Nucleus accumbens (tissue), 56 donors: ENCODE measurements around the gene TNPO3.
"Not testable (repeated sequence)": the region's sequence is repeated elsewhere in the genome, so short reads cannot be mapped to it uniquely, and the experiment has no call there.

Experiments used
- DNase-seq, 56 donors: peaks; one replicate each; lab custom pipeline; 2025; lab: John Stamatoyannopoulos, UW

TNPO3 gene

GRCh38 chr7:128928159-128928813 is 126.6 kb downstream of the TNPO3 start:
- no peak for DNase-seq

DNA sequence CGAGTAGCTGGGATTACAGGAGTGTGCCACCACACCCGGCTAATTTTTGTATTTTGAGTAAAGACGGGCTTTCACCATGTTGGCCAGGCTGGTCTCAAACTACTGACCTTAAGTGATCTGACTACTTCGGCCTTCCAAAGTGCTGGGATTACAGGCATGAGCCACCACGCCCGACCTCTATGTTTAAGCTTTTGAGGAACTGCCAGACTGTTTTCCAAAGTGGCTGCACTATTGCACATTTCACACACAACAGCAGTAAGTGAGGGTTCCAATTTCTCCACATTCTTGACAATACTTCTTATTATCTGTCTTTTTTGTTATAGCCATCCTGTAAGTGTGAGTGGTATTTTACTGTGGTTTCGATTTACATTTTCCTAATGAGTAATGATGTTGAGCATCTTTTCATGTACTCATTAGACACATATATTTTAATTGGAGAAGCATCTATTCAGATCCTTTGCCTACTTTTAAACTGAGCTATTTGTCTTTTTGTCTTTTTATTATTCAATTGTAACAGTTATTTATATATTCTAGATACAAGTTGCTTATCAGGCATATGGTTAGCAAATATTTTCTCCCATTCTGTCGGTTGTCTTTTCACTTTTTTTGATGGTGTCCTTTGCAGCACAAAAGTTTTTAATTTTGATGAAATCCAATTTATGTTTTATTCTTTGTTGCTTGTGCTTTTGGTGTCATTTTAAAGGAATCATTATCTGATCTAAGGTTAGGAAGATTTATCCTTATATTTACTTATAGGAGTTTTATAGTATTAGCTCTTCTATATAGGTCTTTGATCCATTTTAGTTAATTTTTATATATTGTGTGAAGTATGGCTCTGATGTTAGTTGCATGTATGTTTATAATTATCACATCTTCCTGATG is 130.0 kb downstream of the TNPO3 start:
- no peak for DNase-seq

- DNase-seq, result no peak
Measured at GRCh38 chr7:128923411-128923800, 131.5 kb downstream of the TNPO3 start.

DNA sequence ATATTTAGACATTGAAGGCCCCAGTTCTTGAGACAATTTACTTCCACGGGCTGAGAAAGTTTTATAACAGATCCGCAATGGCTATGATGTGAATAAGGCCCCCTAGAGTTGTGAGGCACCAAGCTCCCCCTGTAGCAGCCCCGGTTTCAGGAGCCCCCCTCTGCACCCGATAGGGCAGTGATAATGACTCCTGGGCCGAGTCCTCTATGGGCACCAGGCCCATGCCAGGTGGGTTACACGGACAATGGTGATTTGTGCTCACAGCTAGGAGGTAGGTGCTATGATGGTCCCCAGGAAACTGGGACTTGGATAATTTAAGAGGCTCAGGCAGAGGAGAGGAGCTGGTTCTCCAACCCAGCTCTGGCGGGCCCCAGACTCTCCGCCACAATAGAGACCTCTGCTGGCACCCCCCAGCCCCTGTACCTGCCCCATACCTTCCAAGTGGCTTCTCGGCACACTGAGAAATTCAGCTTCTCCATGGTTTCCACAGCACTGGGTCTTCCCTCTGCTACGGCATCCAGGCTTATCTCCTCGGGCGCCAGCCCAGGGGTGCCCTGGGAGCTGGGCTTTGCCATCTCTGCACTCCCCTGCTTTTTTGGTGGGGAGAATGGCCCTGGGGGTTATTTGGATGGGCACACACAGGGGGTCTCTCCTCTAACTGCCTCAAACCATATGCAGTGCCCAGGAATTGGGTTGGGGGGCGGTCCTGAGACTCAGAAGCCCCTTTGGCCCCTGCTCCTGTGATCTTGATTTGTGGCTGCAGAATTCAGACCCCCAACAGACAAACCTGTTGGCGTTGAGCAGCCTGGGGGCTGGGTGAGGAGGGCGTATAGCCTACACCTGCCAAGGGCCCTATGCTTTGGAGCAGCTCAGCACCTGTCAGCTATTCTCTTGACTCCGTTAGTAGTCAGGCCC is 132.2 kb downstream of the TNPO3 start:
- DNase-seq, result no peak

- no peak for DNase-seq
Measured at GRCh38 chr7:128921866-128922440, 133.0 kb downstream of the TNPO3 start.

- DNase-seq, result no peak
Measured at GRCh38 chr7:128920913-128921582, 133.9 kb downstream of the TNPO3 start.

DNA sequence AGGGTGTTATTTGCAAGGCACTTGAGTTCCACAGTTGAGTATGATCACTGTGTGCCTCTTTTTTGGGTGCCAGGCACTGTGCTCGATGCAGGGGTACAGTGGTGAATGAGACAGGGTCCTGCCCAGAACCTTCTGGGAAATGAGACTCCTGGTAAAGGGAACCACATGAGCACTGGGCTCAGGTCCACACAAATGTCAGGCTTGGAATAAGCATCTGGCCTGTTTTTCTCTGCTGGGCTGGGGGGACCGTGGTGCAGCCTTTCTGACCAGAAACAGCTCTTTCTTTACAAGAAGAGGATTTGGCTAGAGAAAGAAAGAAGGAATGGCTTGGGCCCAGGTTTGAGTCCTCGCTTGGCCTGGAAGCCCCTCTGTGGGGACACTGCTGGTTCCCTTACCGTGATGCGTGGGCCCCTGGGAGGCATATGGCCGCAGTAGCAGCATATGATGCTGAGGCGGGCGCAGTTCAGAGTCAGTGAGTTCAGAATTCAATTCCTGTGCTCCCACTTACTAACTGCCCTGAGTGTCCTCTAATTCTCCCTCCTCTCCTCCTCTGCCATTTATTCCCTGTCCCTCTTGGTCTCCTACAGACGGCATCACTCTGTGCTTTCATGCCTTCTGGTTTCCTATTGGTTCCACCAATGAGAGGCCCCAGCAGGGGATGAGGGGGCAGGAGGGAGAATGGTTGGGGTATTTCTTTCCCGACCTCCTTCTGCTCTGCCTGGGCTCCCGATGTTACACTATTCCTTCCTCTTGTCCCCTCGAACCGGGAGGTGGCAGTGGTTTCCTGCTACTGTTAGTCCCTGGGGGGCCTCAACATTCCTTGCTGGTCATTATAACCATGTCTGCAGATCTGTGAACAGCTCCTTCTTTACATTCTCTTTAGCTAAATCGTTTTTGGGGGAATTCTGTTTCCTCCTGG is 134.8 kb downstream of the TNPO3 start:
- DNase-seq, result peak in 14 of 56 donors; percentile 14 to 48 (median 22)

GRCh38 chr7:128919241-128919640 is 135.7 kb downstream of the TNPO3 start:
- DNase-seq, result no peak

- DNase-seq, result no peak
Measured at GRCh38 chr7:128918016-128918665, 136.8 kb downstream of the TNPO3 start.

- DNase-seq, result no peak
Measured at GRCh38 chr7:128917122-128917521, 137.8 kb downstream of the TNPO3 start.

- DNase-seq, result no peak
Measured at GRCh38 chr7:128916643-128916915, 138.3 kb downstream of the TNPO3 start.

DNA sequence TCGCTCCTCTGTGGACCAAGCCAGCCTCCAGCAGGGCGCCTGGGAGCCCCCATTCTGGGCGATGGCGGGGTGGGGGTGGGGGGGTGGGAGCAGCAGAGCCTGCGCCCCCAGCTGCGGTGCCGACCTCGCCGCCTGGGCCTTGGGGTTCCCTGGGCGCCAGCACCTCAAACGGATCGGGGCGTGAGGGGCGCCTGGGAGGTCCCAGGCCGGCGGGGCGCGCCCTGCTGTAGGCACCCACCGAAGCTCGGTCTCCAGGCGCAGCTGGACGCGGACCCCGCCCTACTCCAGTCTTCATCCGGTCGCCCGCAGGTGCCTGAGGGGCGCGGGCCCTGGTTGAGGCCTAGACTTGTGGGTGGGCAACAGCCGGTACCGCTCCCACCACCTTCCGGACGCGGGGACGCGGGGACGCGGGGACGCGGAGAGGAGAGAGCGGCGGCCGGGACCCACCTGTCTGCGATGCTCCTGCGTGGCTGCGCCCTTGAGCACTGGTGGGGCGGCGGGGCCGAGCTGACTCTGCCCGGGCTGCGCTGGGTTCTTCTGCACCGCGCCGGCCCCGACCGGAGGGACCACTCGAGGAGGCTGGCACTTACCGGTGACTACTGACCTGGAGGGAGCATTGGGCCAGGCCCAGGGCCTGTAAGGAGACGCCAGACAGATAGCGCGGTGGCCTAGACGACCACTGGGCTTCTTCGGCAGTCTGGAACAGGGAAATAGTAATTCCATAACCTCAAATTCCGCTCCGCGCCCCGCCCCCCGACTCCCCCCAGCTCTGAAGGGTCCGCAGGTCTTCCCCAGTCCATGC is 138.9 kb downstream of the TNPO3 start:
- no peak for DNase-seq

GRCh38 chr7:128915271-128915819 is 139.6 kb downstream of the TNPO3 start:
- no peak for DNase-seq

- DNase-seq, result no peak
Measured at GRCh38 chr7:128914566-128915151, 140.3 kb downstream of the TNPO3 start.

- no peak for DNase-seq
Measured at GRCh38 chr7:128913870-128914565, 140.9 kb downstream of the TNPO3 start.

GRCh38 chr7:128912709-128913495 is 142.0 kb downstream of the TNPO3 start:
- DNase-seq, result not testable (repeated sequence)
